Glutamatergic neuron (in vitro differentiated cells): ENCODE data around the gene AGPAT3. TPM values are rescaled to one million over a fixed set of nuclear protein-coding genes. Genes with fewer than 3 reads are reported as not detected.

Source experiments
- DNase-seq: peaks from one replicate; pipeline ENCODE4 v3.0.0; 2022
- H3K27ac Mint-ChIP-seq: one replicate; pipeline ENCODE4 v1.8.0; 2020; ENCODE audit warnings: mild to moderate bottlenecking, mixed read lengths, inconsistent platforms; ENCODE audit not compliant: unreplicated experiment
- H3K27me3 Mint-ChIP-seq: one replicate; pipeline ENCODE4 v1.8.0; 2020; ENCODE audit warnings: mild to moderate bottlenecking, moderate library complexity, mixed read lengths, inconsistent platforms; ENCODE audit not compliant: unreplicated experiment
- H3K36me3 Mint-ChIP-seq: one replicate; pipeline ENCODE4 v1.8.0; 2020; ENCODE audit warnings: mild to moderate bottlenecking, mixed read lengths, inconsistent platforms; ENCODE audit not compliant: unreplicated experiment
- H3K4me1 Mint-ChIP-seq: one replicate; pipeline ENCODE4 v1.8.0; 2020; ENCODE audit warnings: mild to moderate bottlenecking, low read depth, mixed read lengths, inconsistent platforms; ENCODE audit not compliant: unreplicated experiment
- H3K4me3 Mint-ChIP-seq: one replicate; pipeline ENCODE4 v1.8.0; 2020; ENCODE audit warnings: mild to moderate bottlenecking, mixed read lengths, inconsistent platforms; ENCODE audit not compliant: unreplicated experiment
- H3K9me3 Mint-ChIP-seq: one replicate; pipeline ENCODE4 v1.8.0; 2020; ENCODE audit warnings: mild to moderate bottlenecking, moderate library complexity, mixed read lengths, inconsistent platforms; ENCODE audit not compliant: unreplicated experiment
- total RNA-seq: library from RNA; stranded (reverse); fragmentation: NEBNext Ultra II Directional; extraction: Animal tissue kit (Norgen Biotek cat#: 25700); gene quantifications from one replicate; pipeline ENCODE4 v1.2.1, GENCODE V29; 2021; ENCODE audit not compliant: unreplicated experiment
- TF ChIP-seq, protein P1 (sequence below): fragments of 200-600 bp; sonication (generic); IDR thresholded peaks from one replicate; pipeline ENCODE4 v1.5.0; 2021; ENCODE audit not compliant: partially characterized antibody, unreplicated experiment

Gene AGPAT3
- total RNA-seq, 1 donor from 2014 or later = 12.6 TPM

DNA sequence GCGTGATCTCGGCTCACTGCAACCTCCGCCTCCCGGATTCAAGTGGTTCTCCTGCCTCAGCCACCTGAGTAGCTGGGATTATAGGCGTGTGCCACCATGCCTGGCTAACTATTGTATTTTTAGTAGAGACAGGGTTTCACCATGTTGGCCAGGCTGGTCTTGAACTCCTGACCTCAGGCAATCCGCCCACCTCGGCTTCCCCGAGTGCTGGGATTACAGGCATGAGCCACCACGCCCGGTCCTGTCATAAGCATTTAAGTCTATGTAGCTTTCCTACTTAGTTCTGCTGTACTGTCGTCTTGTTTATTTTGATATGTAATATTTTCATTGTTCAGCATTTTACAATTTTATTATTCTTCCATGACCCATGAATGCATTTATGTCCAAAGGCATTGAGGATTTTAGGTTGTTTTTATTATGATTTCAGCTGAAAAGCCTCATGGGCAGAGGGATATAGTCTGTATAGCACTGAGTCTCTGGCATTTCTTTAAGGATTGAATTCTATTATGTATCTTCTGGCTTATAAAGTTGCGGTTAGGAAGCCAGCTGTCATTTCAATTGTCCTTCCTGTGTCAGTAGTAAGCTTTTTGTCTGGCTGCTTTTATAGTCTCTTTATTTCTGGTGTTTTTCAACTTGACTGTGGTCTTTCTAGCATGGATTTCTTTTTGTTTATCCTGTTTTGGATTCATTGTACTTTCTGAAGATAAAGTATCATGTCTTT lies 9.2 kb downstream of the AGPAT3 start:
- H3K4me1 Mint-ChIP-seq = peaks cover under 1% of the 10 kb centered on the region
- TF ChIP-seq, protein P1, sequence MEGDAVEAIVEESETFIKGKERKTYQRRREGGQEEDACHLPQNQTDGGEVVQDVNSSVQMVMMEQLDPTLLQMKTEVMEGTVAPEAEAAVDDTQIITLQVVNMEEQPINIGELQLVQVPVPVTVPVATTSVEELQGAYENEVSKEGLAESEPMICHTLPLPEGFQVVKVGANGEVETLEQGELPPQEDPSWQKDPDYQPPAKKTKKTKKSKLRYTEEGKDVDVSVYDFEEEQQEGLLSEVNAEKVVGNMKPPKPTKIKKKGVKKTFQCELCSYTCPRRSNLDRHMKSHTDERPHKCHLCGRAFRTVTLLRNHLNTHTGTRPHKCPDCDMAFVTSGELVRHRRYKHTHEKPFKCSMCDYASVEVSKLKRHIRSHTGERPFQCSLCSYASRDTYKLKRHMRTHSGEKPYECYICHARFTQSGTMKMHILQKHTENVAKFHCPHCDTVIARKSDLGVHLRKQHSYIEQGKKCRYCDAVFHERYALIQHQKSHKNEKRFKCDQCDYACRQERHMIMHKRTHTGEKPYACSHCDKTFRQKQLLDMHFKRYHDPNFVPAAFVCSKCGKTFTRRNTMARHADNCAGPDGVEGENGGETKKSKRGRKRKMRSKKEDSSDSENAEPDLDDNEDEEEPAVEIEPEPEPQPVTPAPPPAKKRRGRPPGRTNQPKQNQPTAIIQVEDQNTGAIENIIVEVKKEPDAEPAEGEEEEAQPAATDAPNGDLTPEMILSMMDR = no peak
- DNase-seq = no peak

DNA sequence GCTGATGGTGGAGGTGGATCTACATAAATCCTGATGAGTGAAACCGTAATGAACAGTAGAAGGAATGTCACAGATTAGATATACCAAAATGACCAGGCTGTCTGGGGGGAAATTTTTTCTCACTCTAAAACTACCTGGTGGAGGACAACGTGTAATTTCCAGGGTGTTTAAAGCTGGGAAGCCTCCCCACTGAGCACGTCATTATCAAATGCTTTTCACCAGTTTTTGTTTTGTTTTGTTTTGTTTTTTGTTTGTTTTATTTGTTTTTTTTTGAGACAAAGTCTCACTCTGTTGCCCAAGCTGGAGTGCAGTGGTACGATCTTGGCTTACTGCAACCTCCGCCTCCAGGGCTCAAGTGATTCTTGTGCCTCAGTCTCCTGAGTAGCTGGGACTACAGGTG lies 11.6 kb downstream of the AGPAT3 start:
- no peak for DNase-seq
- no peaks in the 10 kb centered on the region for H3K9me3 Mint-ChIP-seq
- TF ChIP-seq, protein P1 = no peak
- H3K27ac Mint-ChIP-seq = no peak overlapping the region
- peaks cover 12% of the 10 kb centered on the region for H3K4me1 Mint-ChIP-seq
- H3K36me3 Mint-ChIP-seq = peaks cover 10% of the 10 kb centered on the region
- no peak overlapping the region for H3K4me3 Mint-ChIP-seq
- peaks cover 5% of the 10 kb centered on the region for H3K27me3 Mint-ChIP-seq

More for the DNA sequence above, 9.2 kb downstream of the AGPAT3 start:
- Mint-ChIP-seq H3K9me3 (no peaks in the 10 kb centered on the region), H3K27ac (no peak overlapping the region), H3K4me3 (no peak overlapping the region), H3K27me3 (peaks cover 3% of the 10 kb centered on the region), H3K36me3 (peaks cover 10% of the 10 kb centered on the region)

DNA sequence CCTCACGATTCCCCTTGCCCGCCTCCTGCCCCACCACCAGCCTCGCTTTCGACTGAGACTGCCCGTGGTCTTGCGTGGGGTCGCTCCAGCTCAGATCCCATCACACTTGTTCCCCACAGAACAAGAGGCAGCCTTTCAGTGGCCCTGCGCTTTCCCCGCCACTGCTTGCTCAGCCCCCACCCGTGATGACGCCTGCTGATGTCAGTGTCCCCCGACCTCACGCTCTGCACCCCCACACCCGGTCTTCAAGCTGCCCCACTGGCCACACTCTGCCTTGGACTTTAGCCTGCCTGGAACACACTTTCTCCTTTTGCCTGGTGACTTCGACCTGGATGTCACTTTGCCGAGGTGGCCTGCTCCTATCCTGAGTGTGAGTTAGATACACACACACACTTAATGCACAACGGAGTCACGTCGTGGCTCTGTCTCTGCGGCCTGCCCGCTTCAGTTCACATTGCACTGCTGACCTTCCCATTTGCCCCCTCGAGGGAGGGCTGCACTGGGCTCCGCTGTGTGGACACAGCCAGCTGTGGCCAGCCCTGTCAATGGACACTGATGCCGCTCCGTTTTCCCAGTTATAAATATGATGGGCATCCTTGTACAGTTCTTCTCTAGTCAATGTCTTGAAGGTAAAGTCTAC lies 13.0 kb downstream of the AGPAT3 start:
- DNase-seq = no peak
- Mint-ChIP-seq H3K4me3 (no peak overlapping the region), H3K27me3 (peaks cover 5% of the 10 kb centered on the region), H3K27ac (no peak overlapping the region), H3K9me3 (no peaks in the 10 kb centered on the region), H3K36me3 (no peaks in the 10 kb centered on the region), H3K4me1 (peaks cover 16% of the 10 kb centered on the region)
- TF ChIP-seq, protein P1 = no peak

DNA sequence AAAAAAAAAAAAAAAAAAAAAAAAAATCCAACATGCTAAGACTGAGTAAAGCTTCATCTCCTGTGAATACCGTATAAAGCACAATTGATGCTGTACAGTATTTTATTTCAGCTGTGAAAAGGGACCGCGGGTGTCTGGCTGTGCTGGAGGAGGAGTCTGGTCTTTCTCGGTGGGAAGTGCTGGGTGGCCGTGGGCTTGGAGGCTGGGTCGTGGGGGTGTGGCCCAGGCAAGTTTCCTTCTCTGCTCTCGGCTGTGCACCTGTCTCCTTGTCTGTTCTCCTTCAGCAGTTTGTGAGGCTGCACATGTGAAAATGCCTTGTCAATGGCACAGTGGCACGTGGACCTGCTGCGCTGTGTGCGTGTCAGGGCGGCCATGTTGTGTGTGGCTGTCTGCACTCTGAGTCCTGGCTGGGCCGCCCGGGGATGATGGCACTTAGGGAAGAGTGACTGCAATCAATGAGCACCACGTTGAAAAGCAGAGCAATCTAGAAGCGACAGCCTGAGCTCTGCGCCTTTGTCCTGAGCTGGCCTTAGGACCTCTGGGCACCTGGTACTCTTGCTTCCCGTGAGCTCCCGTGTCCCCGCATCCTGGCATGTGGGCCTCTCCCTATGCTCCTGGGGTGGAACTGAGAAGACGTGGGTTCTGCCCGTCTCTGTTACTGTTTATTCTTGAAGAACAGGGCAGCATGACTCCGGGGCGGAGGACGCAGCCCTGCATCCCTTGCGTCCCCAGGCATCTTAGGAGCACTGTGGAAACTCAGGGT lies 14.5 kb downstream of the AGPAT3 start:
- Mint-ChIP-seq H3K27me3 (peaks cover 5% of the 10 kb centered on the region), H3K4me1 (peaks cover 18% of the 10 kb centered on the region), H3K4me3 (no peak overlapping the region), H3K36me3 (no peaks in the 10 kb centered on the region), H3K9me3 (no peaks in the 10 kb centered on the region), H3K27ac (peak overlapping the region; percentile 22)
- DNase-seq = no peak
- TF ChIP-seq, protein P1 = no peak
